Uterus (tissue), 2 donors: Measurements from ENCODE around the gene MACROH2A2.

ENCODE experiments used
- POLR2A ChIP-seq, 2 donors: fragments of 450-650 bp; IDR thresholded peaks; one replicate each; pipeline ENCODE4 v1.6.1; 2016; ENCODE audit warnings: antibody characterized with exemption in 2 of 2, mild to moderate bottlenecking in 1 of 2, moderate library complexity in 1 of 2
- TF ChIP-seq, protein P1 (sequence below), 4 experiments: fragments of 200-600 bp in 2 of 4; fragments of 450-650 bp in 2 of 4; sonication (generic) in 2 of 4; IDR thresholded peaks; one replicate each; pipeline ENCODE4 v1.5.1; 2016 to 2019; ENCODE audit warnings: antibody characterized with exemption in 4 of 4, mild to moderate bottlenecking in 2 of 4, moderate library complexity in 1 of 4

- TF ChIP-seq, protein P1, sequence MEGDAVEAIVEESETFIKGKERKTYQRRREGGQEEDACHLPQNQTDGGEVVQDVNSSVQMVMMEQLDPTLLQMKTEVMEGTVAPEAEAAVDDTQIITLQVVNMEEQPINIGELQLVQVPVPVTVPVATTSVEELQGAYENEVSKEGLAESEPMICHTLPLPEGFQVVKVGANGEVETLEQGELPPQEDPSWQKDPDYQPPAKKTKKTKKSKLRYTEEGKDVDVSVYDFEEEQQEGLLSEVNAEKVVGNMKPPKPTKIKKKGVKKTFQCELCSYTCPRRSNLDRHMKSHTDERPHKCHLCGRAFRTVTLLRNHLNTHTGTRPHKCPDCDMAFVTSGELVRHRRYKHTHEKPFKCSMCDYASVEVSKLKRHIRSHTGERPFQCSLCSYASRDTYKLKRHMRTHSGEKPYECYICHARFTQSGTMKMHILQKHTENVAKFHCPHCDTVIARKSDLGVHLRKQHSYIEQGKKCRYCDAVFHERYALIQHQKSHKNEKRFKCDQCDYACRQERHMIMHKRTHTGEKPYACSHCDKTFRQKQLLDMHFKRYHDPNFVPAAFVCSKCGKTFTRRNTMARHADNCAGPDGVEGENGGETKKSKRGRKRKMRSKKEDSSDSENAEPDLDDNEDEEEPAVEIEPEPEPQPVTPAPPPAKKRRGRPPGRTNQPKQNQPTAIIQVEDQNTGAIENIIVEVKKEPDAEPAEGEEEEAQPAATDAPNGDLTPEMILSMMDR (IDR thresholded peaks at IDR 0.05), result no peak
- TF ChIP-seq POLR2A (IDR thresholded peaks at IDR 0.05), result no peak
Measured at GRCh38 chr10:70112071-70112470, 59.4 kb downstream of the MACROH2A2 start.
